ENCODE data around the gene PLCG2. TPM values are rescaled to one million over a fixed set of nuclear protein-coding genes. Genes with fewer than 3 reads are reported as not detected.

The PLCG2 gene
- total and polyA plus RNA-seq, 3 donors from 2014 or later, result 6.8 to 11.3 (median 8.0) TPM

DNA sequence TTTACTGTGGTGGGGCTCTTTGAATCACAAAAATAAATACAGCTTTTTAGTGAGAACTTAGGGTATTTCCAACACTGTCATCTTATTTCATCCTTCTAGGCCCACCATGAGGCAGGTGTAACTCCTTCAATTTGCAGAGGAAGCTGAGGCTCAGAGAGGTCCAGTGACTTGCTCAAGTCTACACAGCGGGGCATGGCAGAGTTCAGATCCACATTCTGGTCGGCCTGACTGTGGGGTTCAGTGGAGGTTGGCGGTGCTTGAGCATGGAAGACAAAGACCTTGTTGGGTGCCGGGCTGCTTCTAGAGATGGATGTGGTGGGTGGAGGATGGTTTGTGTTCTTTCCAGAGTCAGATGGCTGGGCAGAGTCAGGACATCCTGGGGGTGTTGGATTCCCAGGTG, 39.8 kb downstream of the PLCG2 start:
- intact Hi-C loops (cut with DNase I; ENCODE audit: low total_unique reads), result no loop called here
- Histone ChIP-seq H3K36me3 (ENCODE audit: low read depth, missing control alignments) (no peaks in the 10 kb centered on the region), H3K27me3 (no peaks in the 10 kb centered on the region), H3K4me1 (no peaks in the 10 kb centered on the region), H3K4me3 (no peak overlapping the region), H3K27ac (no peak overlapping the region), H3K9me3 (no peaks in the 10 kb centered on the region)
- no peak for TF ChIP-seq POLR2A (IDR thresholded peaks at IDR 0.05)
- TF ChIP-seq, protein P1, sequence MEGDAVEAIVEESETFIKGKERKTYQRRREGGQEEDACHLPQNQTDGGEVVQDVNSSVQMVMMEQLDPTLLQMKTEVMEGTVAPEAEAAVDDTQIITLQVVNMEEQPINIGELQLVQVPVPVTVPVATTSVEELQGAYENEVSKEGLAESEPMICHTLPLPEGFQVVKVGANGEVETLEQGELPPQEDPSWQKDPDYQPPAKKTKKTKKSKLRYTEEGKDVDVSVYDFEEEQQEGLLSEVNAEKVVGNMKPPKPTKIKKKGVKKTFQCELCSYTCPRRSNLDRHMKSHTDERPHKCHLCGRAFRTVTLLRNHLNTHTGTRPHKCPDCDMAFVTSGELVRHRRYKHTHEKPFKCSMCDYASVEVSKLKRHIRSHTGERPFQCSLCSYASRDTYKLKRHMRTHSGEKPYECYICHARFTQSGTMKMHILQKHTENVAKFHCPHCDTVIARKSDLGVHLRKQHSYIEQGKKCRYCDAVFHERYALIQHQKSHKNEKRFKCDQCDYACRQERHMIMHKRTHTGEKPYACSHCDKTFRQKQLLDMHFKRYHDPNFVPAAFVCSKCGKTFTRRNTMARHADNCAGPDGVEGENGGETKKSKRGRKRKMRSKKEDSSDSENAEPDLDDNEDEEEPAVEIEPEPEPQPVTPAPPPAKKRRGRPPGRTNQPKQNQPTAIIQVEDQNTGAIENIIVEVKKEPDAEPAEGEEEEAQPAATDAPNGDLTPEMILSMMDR (IDR thresholded peaks at IDR 0.05), result no peak
- no peak for DNase-seq
- 93 to 96% methylated on average over 4 of the region's 4 CpGs for WGBS, 2 donors

DNA sequence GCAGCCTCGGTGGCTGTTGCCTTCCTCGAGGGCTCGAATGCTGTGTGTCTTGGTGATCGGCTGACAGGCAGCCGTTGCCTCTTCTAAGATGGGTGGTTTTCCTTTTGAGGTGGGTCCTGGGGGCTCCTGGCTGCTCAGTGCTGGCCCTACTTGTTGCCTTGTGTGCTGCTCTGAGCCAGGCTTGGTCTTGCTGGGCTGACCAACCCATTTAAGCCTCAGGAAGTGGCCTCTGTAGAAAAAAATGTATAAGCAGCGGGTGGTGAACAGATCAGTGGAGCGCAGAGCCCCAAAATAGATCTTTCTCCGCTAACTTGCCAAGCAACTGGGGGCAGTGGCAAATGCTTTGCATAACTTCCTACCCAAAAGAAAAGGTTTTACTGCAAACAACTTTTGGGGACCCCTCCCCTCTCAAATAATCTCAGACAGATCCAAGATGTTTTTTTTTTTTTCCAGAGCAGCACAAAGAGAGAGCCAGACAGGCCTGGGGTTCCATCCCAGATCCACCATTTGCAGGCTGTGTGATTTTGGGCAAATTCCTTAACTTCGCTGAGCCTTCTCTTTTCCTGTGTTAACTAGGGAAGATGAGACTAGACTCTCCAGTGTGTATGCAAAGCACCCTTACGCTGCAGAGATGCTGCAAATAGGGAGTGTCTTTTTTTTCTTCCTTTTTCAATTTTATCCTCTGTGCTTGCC, 42.5 kb downstream of the PLCG2 start:
- DNase-seq, result no peak
- Histone ChIP-seq H3K9me3 (no peaks in the 10 kb centered on the region), H3K27ac (no peak overlapping the region), H3K27me3 (no peaks in the 10 kb centered on the region), H3K4me3 (no peak overlapping the region), H3K4me1 (no peaks in the 10 kb centered on the region), H3K36me3 (ENCODE audit: low read depth, missing control alignments) (no peaks in the 10 kb centered on the region)
- WGBS, 2 donors, result 81 to 84% methylated on average over 10 of the region's 10 CpGs
- no peak for TF ChIP-seq POLR2A (IDR thresholded peaks at IDR 0.05)
- intact Hi-C loops (cut with DNase I; ENCODE audit: low total_unique reads), result no loop called here

DNA sequence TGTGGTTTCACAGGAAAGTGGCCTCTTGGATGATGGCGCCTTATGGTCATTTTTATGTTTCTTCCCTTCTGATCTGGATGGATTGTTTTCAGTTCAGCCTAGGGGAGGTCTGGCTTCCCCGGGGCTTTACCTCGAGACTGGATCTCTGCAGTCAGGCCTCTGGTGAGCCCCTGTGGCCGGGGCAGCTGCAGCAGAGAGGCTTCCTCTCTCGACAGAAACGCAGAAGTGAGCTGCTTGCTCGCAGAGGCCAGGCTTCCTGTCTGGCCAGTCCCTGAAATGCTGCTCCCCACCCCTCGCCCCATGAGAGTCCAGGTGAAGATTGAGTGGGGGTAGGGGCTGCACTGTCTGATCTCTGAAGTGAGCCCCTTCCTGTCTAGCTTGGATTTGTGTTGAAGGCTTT, 44.0 kb downstream of the PLCG2 start:
- intact Hi-C loops (cut with DNase I; ENCODE audit: low total_unique reads), result no loop called here
- H3K27ac ChIP-seq, result no peak overlapping the region
- no peak for DNase-seq
- H3K9me3 ChIP-seq, result no peaks in the 10 kb centered on the region
- WGBS, 2 donors, result 56% methylated on average over 8 of the region's 8 CpGs; no CpG with 5 or more reads in 1 of the 2 donors
- no peaks in the 10 kb centered on the region for H3K4me1 ChIP-seq
- no peak for TF ChIP-seq POLR2A (IDR thresholded peaks at IDR 0.05)
- TF ChIP-seq, protein P1 (IDR thresholded peaks at IDR 0.05), result no peak
- H3K36me3 ChIP-seq (ENCODE audit: low read depth, missing control alignments), result no peaks in the 10 kb centered on the region
- H3K27me3 ChIP-seq, result no peaks in the 10 kb centered on the region
- no peak overlapping the region for H3K4me3 ChIP-seq

DNA sequence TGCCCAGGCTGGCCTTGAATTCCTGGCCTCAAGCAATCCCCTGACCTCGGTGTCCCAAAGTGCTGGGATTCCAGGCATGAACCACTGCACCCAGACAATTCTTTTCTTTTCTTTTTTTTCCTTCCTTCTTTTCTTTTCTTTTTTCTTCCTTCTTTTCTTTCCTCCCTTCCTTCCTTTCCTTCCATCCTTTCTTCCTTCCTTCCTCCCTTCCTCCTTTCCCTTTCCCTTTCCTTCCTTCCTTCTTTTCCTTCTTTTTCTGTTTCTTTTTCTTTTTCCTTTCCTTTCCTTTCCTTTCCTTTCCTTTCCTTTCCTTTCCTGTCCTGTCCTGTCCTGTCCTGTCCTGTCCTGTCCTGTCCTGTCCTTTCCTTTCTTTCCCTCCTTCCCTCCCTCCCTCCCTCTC, 44.6 kb downstream of the PLCG2 start:
- no peak for DNase-seq
- intact Hi-C loops (cut with DNase I; ENCODE audit: low total_unique reads), result no loop called here
- Histone ChIP-seq H3K4me1 (no peaks in the 10 kb centered on the region), H3K27ac (no peak overlapping the region), H3K36me3 (ENCODE audit: low read depth, missing control alignments) (no peaks in the 10 kb centered on the region), H3K27me3 (no peaks in the 10 kb centered on the region), H3K9me3 (no peaks in the 10 kb centered on the region), H3K4me3 (no peak overlapping the region)
- TF ChIP-seq, protein P1 (IDR thresholded peaks at IDR 0.05), result no peak
- TF ChIP-seq POLR2A (IDR thresholded peaks at IDR 0.05), result no peak
- 91 to 94% methylated on average over 1 of the region's 1 CpG for WGBS, 2 donors

DNA sequence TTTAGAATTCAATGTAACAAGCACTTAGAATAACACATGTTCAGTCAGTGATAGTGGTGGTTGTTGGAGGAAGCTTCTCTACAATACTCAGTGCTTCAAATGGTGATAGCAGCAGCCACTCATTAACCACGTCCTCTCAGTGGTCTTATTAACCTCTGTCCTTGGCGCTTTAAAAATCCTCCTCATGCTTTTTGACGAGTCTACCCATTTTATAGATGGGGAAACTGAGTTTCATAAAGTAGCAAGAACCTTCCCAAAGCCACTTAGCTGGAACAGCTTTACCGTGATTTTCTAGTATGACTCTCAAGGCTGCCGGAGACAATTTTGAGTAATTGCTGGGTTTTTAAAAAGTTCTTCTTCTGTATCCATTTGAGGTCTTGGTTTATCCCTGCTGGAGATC, 47.4 kb downstream of the PLCG2 start:
- H3K4me3 ChIP-seq, result no peak overlapping the region
- H3K27ac ChIP-seq, result no peak overlapping the region
- DNase-seq, result no peak
- no peaks in the 10 kb centered on the region for H3K36me3 ChIP-seq (ENCODE audit: low read depth, missing control alignments)
- H3K27me3 ChIP-seq, result no peaks in the 10 kb centered on the region
- no peaks in the 10 kb centered on the region for H3K4me1 ChIP-seq
- no peaks in the 10 kb centered on the region for H3K9me3 ChIP-seq
- no peak for TF ChIP-seq POLR2A (IDR thresholded peaks at IDR 0.05)
- TF ChIP-seq, protein P1 (IDR thresholded peaks at IDR 0.05), result no peak
- intact Hi-C loops (cut with DNase I; ENCODE audit: low total_unique reads), result no loop called here
- 86 to 90% methylated on average over 5 of the region's 5 CpGs for WGBS, 2 donors
